Esophagus squamous epithelium (tissue), 4 donors: ENCODE measurements around the gene B3GAT1.

ENCODE experiments used
- POLR2A ChIP-seq, 4 donors: fragments of 450-650 bp; IDR thresholded peaks; one replicate each; pipeline ENCODE4 v1.6.1; 2017; ENCODE audit warnings: antibody characterized with exemption in 4 of 4, mild to moderate bottlenecking in 4 of 4, moderate library complexity in 3 of 4
- TF ChIP-seq, protein P1 (sequence below), 6 experiments: fragments of 450-650 bp in 4 of 6; fragments of 200-600 bp in 2 of 6; sonication (generic) in 2 of 6; IDR thresholded peaks; one replicate each; pipeline ENCODE4 v1.5.1; 2016 to 2019; ENCODE audit warnings: antibody characterized with exemption in 6 of 6, mild to moderate bottlenecking in 4 of 6, moderate library complexity in 4 of 6

- TF ChIP-seq, protein P1, sequence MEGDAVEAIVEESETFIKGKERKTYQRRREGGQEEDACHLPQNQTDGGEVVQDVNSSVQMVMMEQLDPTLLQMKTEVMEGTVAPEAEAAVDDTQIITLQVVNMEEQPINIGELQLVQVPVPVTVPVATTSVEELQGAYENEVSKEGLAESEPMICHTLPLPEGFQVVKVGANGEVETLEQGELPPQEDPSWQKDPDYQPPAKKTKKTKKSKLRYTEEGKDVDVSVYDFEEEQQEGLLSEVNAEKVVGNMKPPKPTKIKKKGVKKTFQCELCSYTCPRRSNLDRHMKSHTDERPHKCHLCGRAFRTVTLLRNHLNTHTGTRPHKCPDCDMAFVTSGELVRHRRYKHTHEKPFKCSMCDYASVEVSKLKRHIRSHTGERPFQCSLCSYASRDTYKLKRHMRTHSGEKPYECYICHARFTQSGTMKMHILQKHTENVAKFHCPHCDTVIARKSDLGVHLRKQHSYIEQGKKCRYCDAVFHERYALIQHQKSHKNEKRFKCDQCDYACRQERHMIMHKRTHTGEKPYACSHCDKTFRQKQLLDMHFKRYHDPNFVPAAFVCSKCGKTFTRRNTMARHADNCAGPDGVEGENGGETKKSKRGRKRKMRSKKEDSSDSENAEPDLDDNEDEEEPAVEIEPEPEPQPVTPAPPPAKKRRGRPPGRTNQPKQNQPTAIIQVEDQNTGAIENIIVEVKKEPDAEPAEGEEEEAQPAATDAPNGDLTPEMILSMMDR (IDR thresholded peaks at IDR 0.05), result no peak
- TF ChIP-seq POLR2A (IDR thresholded peaks at IDR 0.05), result no peak
Measured at GRCh38 chr11:134355656-134356055, 56.4 kb downstream of the B3GAT1 start.
